ENCODE measurements around the gene PDLIM4.

PDLIM4 gene

GRCh38 chr5:132298298-132299212 lies 41.1 kb downstream of the PDLIM4 start:
- H3K27me3 ChIP-seq (ENCODE audit: control insufficient read depth, low read length), result peaks cover 37% of the 10 kb centered on the region
- no peaks in the 10 kb centered on the region for H3K79me2 ChIP-seq (ENCODE audit: control insufficient read depth, low read length)
- H3F3A ChIP-seq (ENCODE audit: control insufficient read depth, insufficient read depth), result no peaks in the 10 kb centered on the region
- H3K27ac ChIP-seq (ENCODE audit: low read depth, low read length), result no peak overlapping the region
- H3K4me2 ChIP-seq (ENCODE audit: low read length), result no peak overlapping the region
- peaks cover 15% of the 10 kb centered on the region for H3K4me1 ChIP-seq (ENCODE audit: control insufficient read depth, low read length)
- H3K36me3 ChIP-seq (ENCODE audit: control insufficient read depth, low read length), result no peaks in the 10 kb centered on the region
- H3K4me3 ChIP-seq (ENCODE audit: low read length), result no peak overlapping the region
- H3K9me2 ChIP-seq (replicated peaks; ENCODE audit: control insufficient read depth, low read length), result no peaks in the 10 kb centered on the region
- H3K9me3 ChIP-seq (ENCODE audit: control insufficient read depth, insufficient read depth, low read length), result no peaks in the 10 kb centered on the region
- no peaks in the 10 kb centered on the region for H4K20me1 ChIP-seq (ENCODE audit: control insufficient read depth, insufficient read depth, low read depth, low read length)
- no peak for TF ChIP-seq EZH2phosphoT487 (IDR thresholded peaks at IDR 0.05; ENCODE audit: borderline replicate concordance, low read length)
- no peak for TF ChIP-seq CTCF (IDR thresholded peaks at IDR 0.05; ENCODE audit: low read depth, low read length, poor library complexity, severe bottlenecking)

- Histone ChIP-seq H3K36me3 (ENCODE audit: control insufficient read depth, low read length) (no peaks in the 10 kb centered on the region), H3K79me2 (ENCODE audit: control insufficient read depth, low read length) (no peaks in the 10 kb centered on the region), H3K27ac (ENCODE audit: low read depth, low read length) (no peak overlapping the region), H3K4me2 (ENCODE audit: low read length) (no peak overlapping the region), H3K9me3 (ENCODE audit: control insufficient read depth, insufficient read depth, low read length) (no peaks in the 10 kb centered on the region), H3K4me1 (ENCODE audit: control insufficient read depth, low read length) (peaks cover 3% of the 10 kb centered on the region), H3K27me3 (ENCODE audit: control insufficient read depth, low read length) (peaks cover 28% of the 10 kb centered on the region), H3F3A (ENCODE audit: control insufficient read depth, insufficient read depth) (no peaks in the 10 kb centered on the region), H4K20me1 (ENCODE audit: control insufficient read depth, insufficient read depth, low read depth, low read length) (no peaks in the 10 kb centered on the region), H3K9me2 (replicated peaks; ENCODE audit: control insufficient read depth, low read length) (no peaks in the 10 kb centered on the region), H3K4me3 (ENCODE audit: low read length) (no peak overlapping the region)
- TF ChIP-seq EZH2phosphoT487 (IDR thresholded peaks at IDR 0.05; ENCODE audit: borderline replicate concordance, low read length), result no peak
- TF ChIP-seq CTCF (IDR thresholded peaks at IDR 0.05; ENCODE audit: low read depth, low read length, poor library complexity, severe bottlenecking), result no peak
Measured at GRCh38 chr5:132299917-132300316, 42.4 kb downstream of the PDLIM4 start.

GRCh38 chr5:132300577-132301343 lies 43.3 kb downstream of the PDLIM4 start:
- TF ChIP-seq EZH2phosphoT487 (IDR thresholded peaks at IDR 0.05; ENCODE audit: borderline replicate concordance, low read length) (no peak), CTCF (IDR thresholded peaks at IDR 0.05; ENCODE audit: low read depth, low read length, poor library complexity, severe bottlenecking) (no peak)

More at GRCh38 chr5:132300577-132301343, 43.3 kb downstream of the PDLIM4 start:
- Histone ChIP-seq H4K20me1 (ENCODE audit: control insufficient read depth, insufficient read depth, low read depth, low read length) (no peaks in the 10 kb centered on the region), H3K4me1 (ENCODE audit: control insufficient read depth, low read length) (no peaks in the 10 kb centered on the region), H3K4me3 (ENCODE audit: low read length) (no peak overlapping the region), H3K9me2 (replicated peaks; ENCODE audit: control insufficient read depth, low read length) (no peaks in the 10 kb centered on the region), H3K4me2 (ENCODE audit: low read length) (no peak overlapping the region), H3K79me2 (ENCODE audit: control insufficient read depth, low read length) (no peaks in the 10 kb centered on the region), H3K27ac (ENCODE audit: low read depth, low read length) (no peak overlapping the region), H3K9me3 (ENCODE audit: control insufficient read depth, insufficient read depth, low read length) (no peaks in the 10 kb centered on the region), H3K27me3 (ENCODE audit: control insufficient read depth, low read length) (peaks cover 23% of the 10 kb centered on the region), H3F3A (ENCODE audit: control insufficient read depth, insufficient read depth) (no peaks in the 10 kb centered on the region), H3K36me3 (ENCODE audit: control insufficient read depth, low read length) (no peaks in the 10 kb centered on the region)
